Hindlimb muscle (tissue), 1 donor: ENCODE measurements around the gene AGMO. TPM values are rescaled to one million over a fixed set of nuclear protein-coding genes. Genes with fewer than 3 reads are reported as not detected.
"Not testable (repeated sequence)": the region's sequence is repeated elsewhere in the genome, so short reads cannot be mapped to it uniquely, and the experiment has no call there.

Experiments used
- DNase-seq: peaks from one replicate; pipeline ENCODE4 v3.0.0-alpha.2; 2013
- polyA plus RNA-seq: library from polyadenylated mRNA; unstranded; fragments of 120-200 nt; gene quantifications from one replicate; pipeline ENCODE4 v1.2.1, GENCODE V29; 2013; ENCODE audit not compliant: insufficient read length

AGMO gene
- polyA plus RNA-seq, 1 donor: 0.18 TPM

GRCh38 chr7:15558756-15559155 is 3.1 kb downstream of the AGMO start:
- no peak for DNase-seq

GRCh38 chr7:15557686-15558085 is 4.1 kb downstream of the AGMO start:
- DNase-seq: no peak

GRCh38 chr7:15557186-15557585 is 4.6 kb downstream of the AGMO start:
- DNase-seq: no peak

GRCh38 chr7:15556339-15557105 is 5.3 kb downstream of the AGMO start:
- DNase-seq: no peak

GRCh38 chr7:15555381-15555859 is 6.4 kb downstream of the AGMO start:
- DNase-seq: no peak

DNA sequence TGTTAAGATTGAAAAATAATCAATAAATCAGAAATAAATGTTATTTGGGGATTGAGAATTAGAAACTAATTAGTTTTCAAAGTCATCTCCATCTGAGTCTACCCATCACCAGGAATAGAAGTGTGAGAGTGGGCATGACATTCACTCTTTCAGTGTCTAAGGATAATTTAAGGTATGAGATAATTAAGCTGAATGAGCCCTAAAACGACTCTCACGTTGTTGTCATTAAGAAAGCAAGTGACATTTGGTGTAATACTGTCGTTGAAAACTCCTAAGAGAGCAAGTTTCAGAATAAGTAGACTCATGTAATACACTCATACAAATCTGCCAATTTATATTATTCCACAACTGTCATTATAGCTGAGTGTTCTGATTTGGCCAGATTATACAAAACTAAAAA is 7.1 kb downstream of the AGMO start:
- DNase-seq: no peak

- no peak for DNase-seq
These were observed 7.7 kb downstream of the AGMO start for GRCh38 chr7:15554081-15554480.

DNA sequence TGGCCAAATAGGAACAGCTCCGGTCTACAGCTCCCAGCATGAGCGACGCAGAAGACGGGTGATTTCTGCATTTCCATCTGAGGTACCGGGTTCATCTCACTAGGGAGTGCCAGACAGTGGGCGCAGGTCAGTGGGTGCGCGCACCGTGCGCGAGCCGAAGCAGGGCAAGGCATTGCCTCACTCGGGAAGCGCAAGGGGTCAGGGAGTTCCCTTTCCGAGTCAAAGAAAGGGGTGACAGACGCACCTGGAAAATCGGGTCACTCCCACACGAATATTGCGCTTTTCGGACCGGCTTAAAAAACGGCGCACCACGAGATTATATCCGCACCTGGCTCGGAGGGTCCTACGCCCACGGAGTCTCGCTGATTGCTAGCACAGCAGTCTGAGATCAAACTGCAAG is 14.5 kb downstream of the AGMO start:
- not testable (repeated sequence) for DNase-seq

- no peak for DNase-seq
These were observed 15.5 kb downstream of the AGMO start for GRCh38 chr7:15546272-15546792.

- DNase-seq: no peak
These were observed 17.8 kb downstream of the AGMO start for GRCh38 chr7:15544050-15544449.

DNA sequence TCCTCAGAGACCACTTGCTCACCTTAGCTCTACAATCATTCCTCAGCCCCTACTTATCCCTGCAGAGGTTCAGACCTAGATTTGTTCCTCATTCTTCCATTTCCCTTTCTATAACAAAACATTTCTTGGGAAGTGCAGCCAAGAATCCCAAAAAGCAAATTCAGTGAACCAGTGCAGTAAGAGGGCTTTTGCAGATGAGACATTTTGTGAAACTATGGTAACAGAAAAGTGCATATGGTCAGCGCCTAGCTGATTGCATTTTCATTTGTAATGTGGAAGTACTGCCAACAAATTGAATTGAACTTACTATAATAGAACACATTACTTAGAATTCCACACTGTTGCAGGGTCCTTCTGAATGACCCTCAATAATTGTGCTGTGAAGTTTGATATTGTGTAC is 18.6 kb downstream of the AGMO start:
- DNase-seq: peak; percentile 64

DNA sequence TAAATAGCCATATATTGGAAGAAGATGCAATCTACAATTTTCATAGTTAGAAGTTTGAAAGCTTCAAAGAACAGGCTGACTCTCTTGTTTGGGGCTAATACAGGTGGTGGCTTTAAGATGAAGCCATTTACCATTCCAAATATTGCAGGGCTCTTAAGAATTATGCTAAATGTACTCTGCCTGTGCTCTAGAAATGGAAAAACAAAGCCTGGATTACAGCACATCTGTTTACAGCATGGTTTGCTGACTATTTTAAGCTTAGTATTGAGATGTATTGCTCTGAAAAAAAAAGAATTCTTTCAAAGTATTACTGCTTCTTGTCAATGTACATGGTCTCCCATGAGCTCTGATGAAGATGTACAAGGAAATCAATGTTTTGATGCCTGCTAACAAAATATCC is 34.2 kb downstream of the AGMO start:
- DNase-seq: no peak

DNA sequence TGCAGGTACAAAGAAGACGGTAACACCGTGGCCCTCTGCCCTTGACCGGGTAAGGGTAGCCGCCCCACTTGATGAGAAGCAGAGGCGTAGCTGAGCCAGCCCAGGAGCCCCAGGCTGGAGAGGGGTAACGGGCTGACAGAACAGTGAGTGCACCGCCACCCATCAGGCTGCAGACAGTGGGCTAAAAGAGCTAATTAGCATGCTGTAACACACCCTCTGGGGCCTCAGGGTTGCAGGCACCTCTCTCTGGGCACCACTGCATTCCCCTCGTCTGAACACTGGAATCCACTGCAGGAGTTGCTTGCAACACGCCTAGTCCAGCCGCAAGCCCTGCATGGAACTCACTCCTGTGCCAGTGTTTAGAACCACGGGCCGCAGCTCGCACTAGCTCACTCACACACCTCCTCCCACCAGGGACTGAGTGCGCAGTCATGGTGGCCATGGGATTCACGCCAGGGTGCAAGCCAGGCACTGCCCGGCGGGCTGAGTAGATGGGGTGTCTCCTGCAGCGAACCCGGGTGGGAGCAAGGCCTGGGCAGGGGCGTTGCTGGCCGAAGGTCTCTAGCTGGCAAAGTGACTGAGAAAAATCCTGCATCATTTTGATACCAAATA is 36.1 kb downstream of the AGMO start:
- no peak for DNase-seq

- DNase-seq: no peak
These were observed 37.7 kb downstream of the AGMO start for GRCh38 chr7:15524077-15524476.

DNA sequence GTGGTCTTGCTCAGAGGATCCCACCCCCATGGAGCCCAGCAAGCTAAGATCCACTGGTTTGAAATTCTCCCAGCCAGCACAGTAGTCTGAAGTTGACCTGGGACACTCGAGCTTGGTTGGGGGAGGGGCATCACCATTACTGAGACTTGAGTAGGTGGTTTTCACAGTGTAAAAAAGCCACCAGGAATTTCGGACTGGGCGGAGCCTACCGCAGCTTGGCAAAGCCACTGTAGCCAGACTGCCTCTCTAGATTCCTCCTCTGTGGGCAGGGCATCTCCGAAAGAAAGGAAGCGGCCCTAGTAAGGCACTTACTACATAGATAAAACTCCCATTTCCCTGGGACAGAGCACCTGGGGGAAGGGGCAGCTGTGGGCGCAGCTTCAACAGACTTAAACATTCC is 44.0 kb downstream of the AGMO start:
- not testable (repeated sequence) for DNase-seq

DNA sequence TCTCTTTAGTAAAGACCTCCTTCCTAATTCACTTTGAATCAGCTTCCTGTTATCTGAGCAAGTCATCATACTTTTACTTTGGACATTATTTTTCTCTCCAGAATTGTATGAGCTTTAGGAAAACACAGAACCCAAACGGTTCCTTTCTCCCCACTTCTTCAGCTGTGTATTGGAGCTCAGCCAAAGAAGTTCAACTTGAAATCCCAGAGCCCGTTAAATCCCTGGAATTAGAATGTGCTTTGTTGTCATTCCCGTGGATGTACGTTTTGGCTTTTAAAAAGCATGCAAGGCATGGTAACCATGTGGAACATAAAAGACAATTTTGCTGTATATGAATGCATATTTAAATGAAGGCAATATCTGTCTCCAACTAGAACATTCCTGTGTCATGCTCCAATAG is 46.6 kb downstream of the AGMO start:
- peak; percentile 75 for DNase-seq

DNA sequence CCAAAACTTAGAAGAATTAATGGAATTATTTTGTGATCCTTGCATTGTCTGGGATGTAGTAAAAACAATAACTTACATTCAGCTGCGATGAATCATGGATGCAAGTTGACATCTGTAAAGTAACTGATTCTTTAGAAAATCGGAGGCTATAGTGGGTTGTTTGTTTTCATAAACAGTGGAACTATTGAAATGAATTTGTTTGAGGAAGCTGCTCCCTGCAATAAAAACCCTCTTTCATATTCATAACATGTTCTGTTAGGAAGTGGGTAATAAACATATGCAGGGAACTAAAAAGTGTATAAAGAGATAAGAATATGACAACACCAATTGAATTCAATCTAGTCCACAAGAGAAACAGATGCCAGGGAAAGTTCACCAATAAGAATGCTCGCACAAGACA is 53.6 kb downstream of the AGMO start:
- DNase-seq: no peak

DNA sequence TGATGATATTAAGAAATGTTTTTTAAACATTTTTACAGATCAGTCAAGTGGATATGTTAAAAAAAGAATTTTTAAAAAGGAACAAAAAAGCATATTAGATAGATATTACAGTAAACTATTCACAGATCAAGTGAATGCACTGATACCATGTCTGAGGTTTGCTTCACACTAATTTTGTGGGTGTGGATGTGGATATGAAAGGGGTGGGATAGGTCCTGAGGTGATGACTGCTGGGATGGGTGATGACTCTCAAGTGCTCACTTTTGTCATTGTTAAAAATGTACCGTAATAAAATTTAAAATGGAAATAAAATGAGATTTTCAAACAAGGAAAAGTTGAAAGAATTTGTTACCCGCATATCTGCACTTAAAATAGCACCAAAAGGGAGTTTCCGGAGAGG is 54.1 kb downstream of the AGMO start:
- DNase-seq: no peak

- DNase-seq: peak; percentile 51
These were observed 54.6 kb downstream of the AGMO start for GRCh38 chr7:15507171-15507570.

DNA sequence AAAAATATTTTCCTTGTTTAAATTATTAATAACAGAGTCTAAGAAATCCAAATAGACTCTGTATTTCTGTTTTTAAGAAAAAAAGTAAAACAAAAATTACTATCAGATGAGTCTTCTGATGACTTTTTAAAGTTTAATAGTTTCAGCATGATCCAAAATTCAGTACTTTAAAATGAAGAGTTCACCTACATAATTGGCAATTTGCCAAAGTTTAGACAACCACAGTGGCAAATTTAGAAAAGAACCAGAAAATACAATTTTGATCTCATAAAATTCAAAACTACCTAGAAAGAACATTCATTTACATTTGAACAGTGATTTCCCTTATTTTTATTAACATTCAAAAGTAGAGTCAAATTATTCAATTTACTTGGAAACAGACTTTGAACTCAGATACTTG is 56.1 kb downstream of the AGMO start:
- DNase-seq: no peak

DNA sequence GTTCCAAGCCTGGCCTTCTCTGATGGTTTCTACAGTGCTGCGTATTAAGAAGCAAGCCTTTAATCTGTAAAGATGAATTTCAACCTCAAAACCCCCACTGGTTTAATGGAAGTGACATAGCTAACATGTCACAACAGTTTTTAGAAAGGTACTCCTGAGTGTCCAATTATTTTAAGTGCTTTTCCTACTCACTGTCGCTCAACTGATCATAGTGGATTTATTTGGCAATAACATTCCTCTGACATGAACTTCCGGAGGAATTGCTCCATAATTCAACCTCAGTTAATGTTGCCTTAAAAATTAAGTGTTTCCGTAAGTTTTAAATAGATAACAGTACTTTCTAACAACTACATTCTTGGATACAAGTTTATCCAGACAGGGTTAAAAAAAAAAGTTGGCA is 57.5 kb downstream of the AGMO start:
- no peak for DNase-seq

DNA sequence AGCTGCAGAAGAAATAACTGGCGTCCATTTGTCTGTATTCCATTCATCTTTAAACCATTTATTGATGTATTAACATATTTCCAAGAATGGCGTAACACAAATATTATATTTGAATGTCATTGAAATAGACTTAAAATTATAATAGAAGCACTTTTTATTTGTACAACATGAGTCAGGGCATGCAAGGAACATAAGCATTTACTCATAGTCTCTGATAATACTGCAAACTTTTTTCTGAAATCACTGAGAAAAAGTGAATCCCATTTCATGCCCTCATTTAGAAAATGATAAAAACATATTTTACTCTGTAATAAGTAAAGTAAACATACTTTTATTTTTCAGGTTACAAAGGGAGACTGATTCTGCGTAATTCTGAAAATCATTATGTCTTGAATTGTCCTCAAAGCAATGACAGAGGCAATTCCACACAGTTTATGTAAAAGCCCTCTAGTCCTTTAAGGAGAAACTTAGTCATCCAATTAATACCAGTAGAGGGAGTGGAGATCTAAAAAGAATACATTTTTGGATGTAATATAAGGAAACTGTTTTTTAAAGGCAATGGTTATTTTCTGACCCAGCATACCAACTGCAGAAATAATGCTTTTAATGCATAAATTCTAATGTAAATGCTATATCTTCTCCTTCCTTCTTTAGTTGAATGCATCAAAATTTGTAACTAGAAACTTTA is 58.1 kb downstream of the AGMO start:
- DNase-seq: no peak

GRCh38 chr7:15498465-15498864 is 63.4 kb downstream of the AGMO start:
- DNase-seq: no peak

DNA sequence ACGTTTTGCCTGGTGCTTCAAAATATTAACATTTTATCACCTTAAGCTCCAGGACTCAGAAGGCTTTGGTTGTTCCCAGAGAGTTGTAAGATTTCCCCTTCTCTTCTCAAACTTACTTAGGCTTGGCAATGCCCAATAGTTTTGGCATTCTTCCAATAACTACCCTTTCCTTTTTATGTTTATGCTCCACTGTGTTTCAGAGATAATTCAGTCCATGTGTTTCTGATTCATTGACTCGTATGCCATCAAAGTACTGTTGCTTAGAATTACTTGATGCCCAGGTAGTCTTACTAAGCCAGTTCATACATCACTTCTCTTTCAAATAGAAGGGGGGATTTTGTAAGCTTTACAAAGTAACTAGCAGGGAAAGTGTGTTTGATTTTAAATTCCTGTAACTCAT is 66.6 kb downstream of the AGMO start:
- DNase-seq: no peak
